ENCODE measurements around the gene ZMIZ1. TPM values are rescaled to one million over a fixed set of nuclear protein-coding genes. Genes with fewer than 3 reads are reported as not detected.
A peak's percentile ranks its signal among the peaks of the same experiment; 100 is the strongest.

The ZMIZ1 gene
- polyA plus RNA-seq, 1 donor, result 40.1 TPM

- H3K4me3 ChIP-seq (ENCODE audit: low read length), result peak overlapping the region; percentile 73
- peaks cover 35% of the 10 kb centered on the region for H3K4me1 ChIP-seq (ENCODE audit: control insufficient read depth, insufficient read depth, low read length)
- peak overlapping the region; percentile 58 for H3K27ac ChIP-seq (ENCODE audit: low read length)
- H3K27me3 ChIP-seq (ENCODE audit: control insufficient read depth, insufficient read depth, low read length), result no peaks in the 10 kb centered on the region
- peak; percentile 71 to 86 for DNase-seq
- no CpG with 5 or more reads among the region's 34 CpGs for WGBS (ENCODE audit: insufficient coverage, low lambda C conversion rate)
- H3K36me3 ChIP-seq (ENCODE audit: control insufficient read depth, insufficient read depth, low read length), result peaks cover 43% of the 10 kb centered on the region
- H3K9me3 ChIP-seq (ENCODE audit: control insufficient read depth, low read depth, low read length), result peaks cover 4% of the 10 kb centered on the region
These were observed 279.3 kb downstream of the ZMIZ1 start for GRCh38 chr10:79347894-79348639.

GRCh38 chr10:79348640-79348988 lies 279.8 kb downstream of the ZMIZ1 start:
- H3K4me3 ChIP-seq (ENCODE audit: low read length), result peak overlapping the region; percentile 73
- peak overlapping the region; percentile 16 for H3K27ac ChIP-seq (ENCODE audit: low read length)
- H3K4me1 ChIP-seq (ENCODE audit: control insufficient read depth, insufficient read depth, low read length), result peaks cover 35% of the 10 kb centered on the region
- no CpG with 5 or more reads among the region's 3 CpGs for WGBS (ENCODE audit: insufficient coverage, low lambda C conversion rate)
- H3K36me3 ChIP-seq (ENCODE audit: control insufficient read depth, insufficient read depth, low read length), result peaks cover 49% of the 10 kb centered on the region
- H3K27me3 ChIP-seq (ENCODE audit: control insufficient read depth, insufficient read depth, low read length), result no peaks in the 10 kb centered on the region
- DNase-seq, result no peak
- peaks cover 4% of the 10 kb centered on the region for H3K9me3 ChIP-seq (ENCODE audit: control insufficient read depth, low read depth, low read length)

- Histone ChIP-seq H3K4me3 (ENCODE audit: low read length) (peak overlapping the region; percentile 73), H3K27me3 (ENCODE audit: control insufficient read depth, insufficient read depth, low read length) (no peaks in the 10 kb centered on the region), H3K27ac (ENCODE audit: low read length) (no peak overlapping the region), H3K36me3 (ENCODE audit: control insufficient read depth, insufficient read depth, low read length) (peaks cover 54% of the 10 kb centered on the region), H3K4me1 (ENCODE audit: control insufficient read depth, insufficient read depth, low read length) (peaks cover 35% of the 10 kb centered on the region), H3K9me3 (ENCODE audit: control insufficient read depth, low read depth, low read length) (peaks cover 4% of the 10 kb centered on the region)
- DNase-seq, result no peak
- WGBS (ENCODE audit: insufficient coverage, low lambda C conversion rate), result no CpG with 5 or more reads among the region's 6 CpGs
These were observed 280.3 kb downstream of the ZMIZ1 start for GRCh38 chr10:79349072-79349491.

- H3K9me3 ChIP-seq (ENCODE audit: control insufficient read depth, low read depth, low read length), result peaks cover 4% of the 10 kb centered on the region
- peaks cover 62% of the 10 kb centered on the region for H3K36me3 ChIP-seq (ENCODE audit: control insufficient read depth, insufficient read depth, low read length)
- DNase-seq, result no peak
- H3K4me1 ChIP-seq (ENCODE audit: control insufficient read depth, insufficient read depth, low read length), result peaks cover 35% of the 10 kb centered on the region
- no CpG with 5 or more reads among the region's 6 CpGs for WGBS (ENCODE audit: insufficient coverage, low lambda C conversion rate)
- no peaks in the 10 kb centered on the region for H3K27me3 ChIP-seq (ENCODE audit: control insufficient read depth, insufficient read depth, low read length)
- H3K4me3 ChIP-seq (ENCODE audit: low read length), result no peak overlapping the region
- no peak overlapping the region for H3K27ac ChIP-seq (ENCODE audit: low read length)
These were observed 281.1 kb downstream of the ZMIZ1 start for GRCh38 chr10:79349766-79350406.

- Histone ChIP-seq H3K27ac (ENCODE audit: low read length) (no peak overlapping the region), H3K4me1 (ENCODE audit: control insufficient read depth, insufficient read depth, low read length) (peaks cover 28% of the 10 kb centered on the region), H3K4me3 (ENCODE audit: low read length) (no peak overlapping the region), H3K27me3 (ENCODE audit: control insufficient read depth, insufficient read depth, low read length) (no peaks in the 10 kb centered on the region), H3K9me3 (ENCODE audit: control insufficient read depth, low read depth, low read length) (peaks cover 4% of the 10 kb centered on the region), H3K36me3 (ENCODE audit: control insufficient read depth, insufficient read depth, low read length) (peaks cover 68% of the 10 kb centered on the region)
- WGBS (ENCODE audit: insufficient coverage, low lambda C conversion rate), result 100% methylated on average over 1 of the region's 21 CpGs
- DNase-seq, result no peak
These were observed 281.8 kb downstream of the ZMIZ1 start for GRCh38 chr10:79350407-79351154.

- Histone ChIP-seq H3K27ac (ENCODE audit: low read length) (no peak overlapping the region), H3K4me1 (ENCODE audit: control insufficient read depth, insufficient read depth, low read length) (peaks cover 22% of the 10 kb centered on the region), H3K36me3 (ENCODE audit: control insufficient read depth, insufficient read depth, low read length) (peaks cover 73% of the 10 kb centered on the region), H3K9me3 (ENCODE audit: control insufficient read depth, low read depth, low read length) (peaks cover 4% of the 10 kb centered on the region), H3K27me3 (ENCODE audit: control insufficient read depth, insufficient read depth, low read length) (no peaks in the 10 kb centered on the region), H3K4me3 (ENCODE audit: low read length) (no peak overlapping the region)
- WGBS (ENCODE audit: insufficient coverage, low lambda C conversion rate), result no CpG with 5 or more reads among the region's 13 CpGs
- DNase-seq, result no peak
These were observed 282.6 kb downstream of the ZMIZ1 start for GRCh38 chr10:79351332-79351731.

- H3K36me3 ChIP-seq (ENCODE audit: control insufficient read depth, insufficient read depth, low read length), result peaks cover 73% of the 10 kb centered on the region
- H3K27me3 ChIP-seq (ENCODE audit: control insufficient read depth, insufficient read depth, low read length), result no peaks in the 10 kb centered on the region
- 60% methylated on average over 1 of the region's 11 CpGs for WGBS (ENCODE audit: insufficient coverage, low lambda C conversion rate)
- no peak overlapping the region for H3K27ac ChIP-seq (ENCODE audit: low read length)
- peaks cover 4% of the 10 kb centered on the region for H3K9me3 ChIP-seq (ENCODE audit: control insufficient read depth, low read depth, low read length)
- H3K4me3 ChIP-seq (ENCODE audit: low read length), result no peak overlapping the region
- peaks cover 18% of the 10 kb centered on the region for H3K4me1 ChIP-seq (ENCODE audit: control insufficient read depth, insufficient read depth, low read length)
- DNase-seq, result no peak
These were observed 283.5 kb downstream of the ZMIZ1 start for GRCh38 chr10:79352035-79352877.

- Histone ChIP-seq H3K9me3 (ENCODE audit: control insufficient read depth, low read depth, low read length) (peaks cover 4% of the 10 kb centered on the region), H3K4me1 (ENCODE audit: control insufficient read depth, insufficient read depth, low read length) (peaks cover 18% of the 10 kb centered on the region), H3K36me3 (ENCODE audit: control insufficient read depth, insufficient read depth, low read length) (peaks cover 73% of the 10 kb centered on the region), H3K4me3 (ENCODE audit: low read length) (no peak overlapping the region), H3K27me3 (ENCODE audit: control insufficient read depth, insufficient read depth, low read length) (no peaks in the 10 kb centered on the region), H3K27ac (ENCODE audit: low read length) (no peak overlapping the region)
- DNase-seq, result no peak
- no CpG with 5 or more reads among the region's 8 CpGs for whole genome bisulfite sequencing (ENCODE audit: insufficient coverage, low lambda C conversion rate)
These were observed 284.2 kb downstream of the ZMIZ1 start for GRCh38 chr10:79353000-79353406.

- H3K4me3 ChIP-seq (ENCODE audit: low read length), result no peak overlapping the region
- no peak overlapping the region for H3K27ac ChIP-seq (ENCODE audit: low read length)
- WGBS (ENCODE audit: insufficient coverage, low lambda C conversion rate), result no CpG with 5 or more reads among the region's 11 CpGs
- H3K9me3 ChIP-seq (ENCODE audit: control insufficient read depth, low read depth, low read length), result peaks cover 4% of the 10 kb centered on the region
- H3K27me3 ChIP-seq (ENCODE audit: control insufficient read depth, insufficient read depth, low read length), result no peaks in the 10 kb centered on the region
- peaks cover 17% of the 10 kb centered on the region for H3K4me1 ChIP-seq (ENCODE audit: control insufficient read depth, insufficient read depth, low read length)
- no peak for DNase-seq
- peaks cover 72% of the 10 kb centered on the region for H3K36me3 ChIP-seq (ENCODE audit: control insufficient read depth, insufficient read depth, low read length)
These were observed 285.0 kb downstream of the ZMIZ1 start for GRCh38 chr10:79353726-79354125.

- WGBS (ENCODE audit: insufficient coverage, low lambda C conversion rate), result no CpG with 5 or more reads among the region's 3 CpGs
- peaks cover 4% of the 10 kb centered on the region for H3K9me3 ChIP-seq (ENCODE audit: control insufficient read depth, low read depth, low read length)
- H3K36me3 ChIP-seq (ENCODE audit: control insufficient read depth, insufficient read depth, low read length), result peaks cover 67% of the 10 kb centered on the region
- no peak overlapping the region for H3K27ac ChIP-seq (ENCODE audit: low read length)
- peaks cover 15% of the 10 kb centered on the region for H3K4me1 ChIP-seq (ENCODE audit: control insufficient read depth, insufficient read depth, low read length)
- DNase-seq, result no peak
- H3K27me3 ChIP-seq (ENCODE audit: control insufficient read depth, insufficient read depth, low read length), result no peaks in the 10 kb centered on the region
- no peak overlapping the region for H3K4me3 ChIP-seq (ENCODE audit: low read length)
These were observed 285.4 kb downstream of the ZMIZ1 start for GRCh38 chr10:79354141-79354540.
